ENCODE data around the gene PKN3.

PKN3 gene

GRCh38 chr9:128742401-128742800 lies 40.1 kb downstream of the PKN3 start:
- no peak for DNase-seq (ENCODE audit: low read depth in 2 of 2)

- no peak for DNase-seq (ENCODE audit: low read depth in 2 of 2)
These were observed 41.1 kb downstream of the PKN3 start for GRCh38 chr9:128743421-128743820.

GRCh38 chr9:128747241-128747640 lies 44.9 kb downstream of the PKN3 start:
- no peak for DNase-seq (ENCODE audit: low read depth in 2 of 2)

GRCh38 chr9:128750926-128751595 lies 48.8 kb downstream of the PKN3 start:
- DNase-seq (ENCODE audit: low read depth in 2 of 2): no peak

GRCh38 chr9:128753627-128754026 lies 51.3 kb downstream of the PKN3 start:
- no peak for DNase-seq (ENCODE audit: low read depth in 2 of 2)

- no peak for DNase-seq (ENCODE audit: low read depth in 2 of 2)
These were observed 55.3 kb downstream of the PKN3 start for GRCh38 chr9:128757602-128758001.

- no peak for DNase-seq (ENCODE audit: low read depth in 2 of 2)
These were observed 60.6 kb downstream of the PKN3 start for GRCh38 chr9:128762671-128763449.

- DNase-seq (ENCODE audit: low read depth in 2 of 2): no peak
These were observed 62.1 kb downstream of the PKN3 start for GRCh38 chr9:128764361-128764760.

GRCh38 chr9:128765499-128765898 lies 63.2 kb downstream of the PKN3 start:
- DNase-seq (ENCODE audit: low read depth in 2 of 2): no peak

GRCh38 chr9:128768606-128769005 lies 66.3 kb downstream of the PKN3 start:
- DNase-seq (ENCODE audit: low read depth in 2 of 2): no peak

All from stimulated activated CD8-positive, alpha-beta memory T cell treated with anti-CD3 and anti-CD28 coated beads, Interleukin-7, amount 100 ng/mL, for 4 hours (primary cell).